COLO668 (cell line): ENCODE measurements around the gene MSH2.
"Not testable (repeated sequence)": the region's sequence is repeated elsewhere in the genome, so short reads cannot be mapped to it uniquely, and the experiment has no call there.

Experiments used
- DNase-seq: peaks from one replicate; lab custom pipeline; 2025; ENCODE audit not compliant: unreplicated experiment; lab: John Stamatoyannopoulos, UW

Gene MSH2

GRCh38 chr2:47471429-47472116 is 68.6 kb downstream of the MSH2 start:
- DNase-seq = no peak

- DNase-seq = no peak
These were observed 76.9 kb downstream of the MSH2 start for GRCh38 chr2:47479863-47480262.

DNA sequence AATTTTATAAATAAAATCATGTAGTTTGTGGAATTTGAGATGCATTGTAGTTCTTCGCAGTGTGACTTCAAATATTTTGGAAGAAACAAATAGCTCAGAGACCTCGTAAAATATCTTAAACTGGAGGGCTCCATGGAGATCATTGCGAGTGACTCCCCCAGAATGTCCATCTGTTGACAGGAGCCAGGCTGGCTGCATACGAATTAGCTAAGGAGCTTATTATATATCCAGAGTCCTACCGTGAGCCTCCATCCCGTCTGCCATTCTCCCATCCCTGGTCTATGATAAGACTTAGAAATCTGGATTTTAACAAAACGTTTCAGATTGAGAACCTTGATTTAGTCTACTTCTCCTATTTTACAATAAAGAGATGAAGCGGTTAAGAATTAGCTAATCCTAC is 80.2 kb downstream of the MSH2 start:
- DNase-seq = no peak

DNA sequence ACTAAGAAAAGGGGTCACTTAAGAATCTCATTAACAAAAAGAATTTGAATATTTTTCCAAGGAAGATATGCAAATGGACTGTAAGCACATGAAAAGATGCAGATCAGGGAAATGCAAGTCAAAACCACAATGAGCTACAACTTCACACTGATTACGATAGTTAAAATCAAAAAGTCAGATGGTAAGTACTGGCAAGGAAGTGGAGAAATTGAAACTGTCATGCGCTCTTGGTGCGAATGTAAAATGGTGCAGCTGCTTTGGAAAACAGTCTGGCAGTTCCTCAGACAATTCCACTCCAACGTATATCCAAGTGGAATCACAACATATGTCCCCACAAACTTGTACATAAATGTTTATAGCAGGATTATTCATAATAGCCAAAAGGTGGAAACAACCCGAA is 81.4 kb downstream of the MSH2 start:
- DNase-seq = no peak

DNA sequence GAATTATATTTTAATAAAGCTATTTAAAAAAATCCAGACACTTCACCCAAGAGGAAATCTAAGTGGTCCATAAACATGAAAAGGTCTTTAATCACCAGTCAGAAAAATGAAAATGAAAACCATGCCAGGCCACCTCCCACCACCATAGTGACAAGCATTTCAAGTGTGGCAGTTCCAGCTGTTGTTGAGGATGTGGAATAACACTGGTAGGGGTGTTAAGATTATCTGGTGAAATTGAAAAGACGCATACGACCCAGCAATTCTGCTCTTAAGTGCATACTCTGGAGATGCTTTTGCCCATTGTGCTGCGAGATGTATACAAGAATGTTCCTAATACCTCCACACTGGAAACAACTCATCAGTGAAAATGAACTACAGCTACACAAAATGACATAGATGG is 82.2 kb downstream of the MSH2 start:
- DNase-seq = no peak

GRCh38 chr2:47485751-47486300 is 82.9 kb downstream of the MSH2 start:
- DNase-seq = no peak

GRCh38 chr2:47486841-47487497 is 84.0 kb downstream of the MSH2 start:
- no peak for DNase-seq

- no peak for DNase-seq
These were observed 84.5 kb downstream of the MSH2 start for GRCh38 chr2:47487498-47487875.

DNA sequence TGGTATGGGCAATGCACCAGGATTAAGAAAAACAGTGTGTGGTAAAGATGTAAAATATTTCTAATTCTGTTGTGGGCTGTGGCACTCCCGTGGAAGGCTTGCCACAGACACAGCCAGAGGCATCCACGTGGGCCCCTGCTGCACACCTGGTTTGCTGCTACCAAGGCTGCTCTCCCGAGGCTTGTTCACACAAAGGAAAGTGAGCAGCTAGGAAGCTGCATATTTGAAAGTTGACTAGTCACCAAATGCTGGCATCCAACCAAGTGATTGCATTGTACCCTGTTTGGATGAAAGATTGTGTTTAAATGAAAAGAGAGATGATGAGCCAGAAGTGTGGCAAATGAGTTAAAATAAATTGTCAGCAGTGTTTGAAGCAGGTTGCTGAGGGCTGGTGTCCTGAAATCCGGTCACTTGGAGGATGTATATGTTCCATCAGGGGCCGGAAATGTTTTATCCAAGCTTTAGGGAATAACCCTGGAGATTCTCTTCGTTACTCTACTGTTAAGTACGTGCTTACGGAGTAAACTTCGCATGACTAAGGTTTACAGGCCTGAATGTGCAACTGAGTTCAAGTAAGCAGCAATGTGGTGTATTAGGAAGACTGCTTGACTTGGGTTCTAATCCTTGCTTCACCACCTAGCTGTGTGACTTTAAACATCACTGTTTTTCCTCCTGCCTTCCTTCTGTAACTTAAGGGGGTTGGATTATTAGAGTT is 86.1 kb downstream of the MSH2 start:
- DNase-seq = no peak

- no peak for DNase-seq
These were observed 87.5 kb downstream of the MSH2 start for GRCh38 chr2:47490406-47490805.

DNA sequence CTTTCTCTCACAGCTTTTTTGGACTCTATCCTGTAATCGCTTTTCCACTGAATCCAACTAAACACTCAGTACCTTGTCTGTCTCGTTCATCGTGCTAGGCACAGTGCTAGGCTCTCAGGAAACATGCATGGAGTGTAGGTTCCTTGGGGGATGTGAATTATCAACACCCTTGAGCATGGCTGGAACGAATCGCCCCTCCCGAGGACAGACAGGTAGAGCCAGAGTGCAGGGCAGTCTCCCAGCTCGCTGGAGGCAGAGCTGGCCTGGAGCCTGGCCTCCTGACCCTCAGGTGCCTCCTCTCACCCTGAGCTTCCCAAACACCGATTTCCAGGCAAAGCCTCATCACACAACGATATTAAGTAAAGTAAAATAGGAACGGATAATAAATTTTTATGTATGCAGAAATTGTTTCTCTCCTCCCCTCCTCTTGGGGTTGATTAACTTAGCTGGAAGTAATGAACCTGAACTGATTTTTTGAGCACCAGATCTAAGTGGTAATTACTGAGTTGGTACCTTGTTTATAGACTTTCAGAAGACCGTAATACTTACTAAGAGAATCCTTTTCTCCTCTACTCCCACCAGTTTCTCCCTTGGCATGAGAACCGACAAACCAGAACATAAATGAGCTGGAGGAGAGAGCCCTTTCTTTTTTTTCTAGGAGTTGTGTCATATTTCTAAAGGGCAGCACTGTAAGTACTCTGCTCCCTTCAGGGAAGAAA is 90.5 kb downstream of the MSH2 start:
- DNase-seq = no peak

GRCh38 chr2:47494267-47495130 is 91.5 kb downstream of the MSH2 start:
- no peak for DNase-seq

GRCh38 chr2:47497843-47498460 is 95.0 kb downstream of the MSH2 start:
- no peak for DNase-seq

DNA sequence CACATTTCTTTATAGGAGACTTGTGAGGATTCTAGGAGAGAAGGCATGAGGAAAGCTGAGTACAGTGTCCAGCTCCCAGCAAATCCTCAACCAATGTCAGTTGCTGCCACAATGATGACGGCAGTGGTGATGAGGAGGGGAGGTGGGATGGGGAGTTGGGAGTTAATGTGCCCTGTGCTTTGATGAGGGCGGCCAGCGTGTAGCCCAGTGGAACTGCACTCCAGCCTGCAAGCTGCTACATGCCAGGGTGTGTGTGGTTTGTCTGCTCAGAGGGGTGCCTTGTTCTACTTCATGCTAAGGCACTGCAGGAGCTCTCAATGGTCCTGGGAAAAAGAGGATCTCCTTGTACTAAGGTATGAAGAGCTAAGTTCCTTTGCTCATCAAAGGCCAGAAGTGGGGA is 96.1 kb downstream of the MSH2 start:
- DNase-seq = no peak

DNA sequence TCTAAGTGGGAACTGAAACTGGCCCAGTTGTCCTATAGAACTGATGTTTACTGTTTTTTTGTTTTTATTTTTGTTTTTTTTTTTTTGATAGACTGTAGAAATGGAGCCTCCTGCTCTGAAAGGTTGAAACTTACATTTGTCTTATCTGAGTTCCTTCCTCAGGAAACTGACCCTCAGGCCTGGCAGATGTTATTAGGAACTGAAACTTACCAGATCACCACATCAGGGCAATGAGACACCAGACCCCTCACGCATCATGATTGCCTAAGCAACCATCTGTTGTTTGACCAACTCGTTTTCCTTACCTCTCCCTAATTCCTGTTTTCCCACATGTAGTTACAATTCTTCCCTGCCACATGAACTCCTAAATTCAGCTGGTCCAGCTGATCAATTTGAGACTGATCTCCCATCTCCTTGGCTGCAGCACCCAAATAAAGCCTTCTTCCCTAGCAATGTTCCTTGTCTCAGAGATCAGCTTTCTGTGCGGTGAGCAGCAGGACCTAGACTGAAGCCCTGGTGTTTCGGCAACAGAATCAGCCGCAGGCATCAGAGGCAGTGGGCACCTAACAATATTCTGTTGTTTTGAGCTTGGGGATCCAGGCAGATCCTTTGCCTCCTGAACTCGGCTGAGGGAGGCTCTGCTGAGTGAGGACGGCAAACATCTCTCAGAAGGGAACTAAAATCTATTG is 96.8 kb downstream of the MSH2 start:
- DNase-seq = no peak

- DNase-seq = no peak
These were observed 98.6 kb downstream of the MSH2 start for GRCh38 chr2:47501374-47502200.

GRCh38 chr2:47502498-47502897 is 99.5 kb downstream of the MSH2 start:
- DNase-seq = not testable (repeated sequence)

DNA sequence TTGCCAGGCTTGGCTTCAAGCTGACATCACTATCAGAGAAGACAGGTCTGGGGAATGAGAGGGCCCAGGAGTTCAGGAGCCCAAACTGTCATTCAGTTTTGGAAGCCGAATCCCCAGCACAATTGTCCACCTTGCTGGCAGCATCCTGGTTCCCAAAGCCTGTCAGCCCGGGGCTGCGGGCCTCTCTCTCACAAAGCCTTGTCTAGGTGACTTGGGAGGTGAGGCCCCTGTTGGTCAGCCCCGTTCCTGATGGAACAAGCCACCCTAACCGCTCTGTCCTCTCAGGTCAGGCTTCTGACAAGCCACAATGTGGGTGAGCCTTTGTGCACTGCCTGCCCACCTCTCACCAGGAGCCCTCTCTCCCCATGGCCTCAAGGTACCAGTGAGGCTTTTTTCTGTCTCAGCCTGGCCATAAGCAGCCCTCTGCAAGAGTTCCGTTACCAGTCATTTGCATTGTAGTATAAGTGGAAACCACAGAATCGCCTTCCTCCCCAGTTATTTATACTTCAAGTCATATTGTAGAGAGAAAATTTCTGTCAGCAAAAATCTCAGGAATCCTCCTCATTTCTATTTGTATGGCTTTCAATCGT is 100.6 kb downstream of the MSH2 start:
- no peak for DNase-seq
